Amniotic epithelial cell (primary cell): Measurements from ENCODE around the gene OR2T6.
A peak's percentile ranks its signal among the peaks of the same experiment; 100 is the strongest.
"Not testable (repeated sequence)": the region's sequence is repeated elsewhere in the genome, so short reads cannot be mapped to it uniquely, and the experiment has no call there.

Experiments used
- DNase-seq: peaks from one replicate; pipeline ENCODE4 v3.0.0-alpha.2; 2010; ENCODE audit warnings: low read depth

OR2T6 gene

DNA sequence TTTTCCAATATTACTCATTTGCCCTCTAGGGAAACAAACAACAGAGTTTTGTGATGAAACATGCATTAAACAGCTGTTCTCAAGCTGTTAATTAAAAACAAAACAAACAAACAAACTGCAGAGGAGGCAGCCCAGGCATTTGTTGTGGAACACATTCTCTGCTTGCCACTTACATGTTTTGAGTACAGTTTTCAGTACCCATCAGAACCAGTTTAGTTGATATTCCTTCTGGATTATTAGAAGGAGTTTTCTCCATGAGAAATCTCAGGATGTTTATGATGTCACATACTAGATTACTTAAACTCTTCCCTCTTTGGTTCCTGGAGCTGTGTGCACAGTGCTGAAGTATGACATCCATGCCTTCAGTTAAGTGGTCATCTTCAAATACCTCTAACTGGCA, at the start of gene OR2T6:
Gene OR2T6, plus strand, starts transcription at position 301 of the 400 bp plus-strand sequence. CDS start 11,863 bp downstream, outside the sequence.
- no peak for DNase-seq

DNA sequence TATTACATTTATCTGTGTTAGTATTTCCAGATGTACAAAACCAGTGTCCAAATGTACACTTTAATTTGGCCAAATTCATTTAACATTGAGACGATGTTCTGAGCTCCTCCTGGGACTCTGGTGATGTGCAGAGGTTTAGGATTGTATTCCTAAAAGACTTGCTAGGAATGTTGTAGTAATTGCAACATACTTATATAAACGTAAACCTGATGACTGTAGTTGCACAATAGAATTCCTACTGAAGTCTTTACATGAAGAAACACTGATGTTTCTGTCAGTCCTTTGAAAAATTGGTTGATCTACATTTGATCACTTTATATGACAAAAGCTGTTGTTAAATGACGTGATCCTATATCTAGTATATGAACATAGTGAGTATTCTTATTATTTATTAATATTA, 32.1 kb upstream of the OR2T6 start:
- no peak for DNase-seq

DNA sequence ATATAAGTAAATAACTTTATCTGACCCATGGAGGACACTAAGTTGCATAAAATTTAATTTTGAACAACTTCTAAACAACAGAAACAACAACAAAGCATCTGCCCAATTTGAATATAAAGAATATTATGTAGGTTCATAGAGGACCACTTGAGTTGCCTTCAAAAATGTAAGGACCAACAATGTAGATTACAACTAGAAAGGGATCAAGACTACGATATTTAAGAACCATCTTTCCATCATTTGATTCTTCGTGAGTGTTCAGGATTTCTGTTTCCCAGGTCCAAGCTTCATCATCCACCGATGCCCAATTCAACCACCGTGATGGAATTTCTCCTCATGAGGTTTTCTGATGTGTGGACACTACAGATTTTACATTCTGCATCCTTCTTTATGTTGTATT, 27.1 kb upstream of the OR2T6 start, which contains the start of gene OR14C36:
Gene OR14C36, plus strand, starts transcription at position 301 of the 400 bp plus-strand sequence. Its CDS starts 0 bp downstream, at position 301.
- DNase-seq: no peak

DNA sequence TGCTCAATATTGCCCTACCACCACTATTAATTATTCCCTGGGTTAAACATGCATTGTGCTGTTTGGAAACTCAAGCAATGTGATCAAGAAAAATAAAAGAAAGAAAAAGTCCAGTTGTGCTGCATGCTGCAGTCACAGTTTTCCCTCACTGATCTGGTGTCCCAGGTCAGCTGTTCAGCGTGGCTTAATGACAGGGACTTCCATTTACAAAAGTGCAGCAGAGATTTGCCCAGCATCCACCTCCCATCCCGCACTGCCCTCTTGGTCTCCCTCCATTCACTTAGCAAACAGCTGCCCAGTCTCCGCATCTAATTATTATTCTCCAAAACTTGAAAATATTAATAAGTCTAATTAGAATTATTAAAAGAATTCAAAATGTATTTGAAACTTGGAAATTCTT, 16.1 kb upstream of the OR2T6 start:
- no peak for DNase-seq

DNA sequence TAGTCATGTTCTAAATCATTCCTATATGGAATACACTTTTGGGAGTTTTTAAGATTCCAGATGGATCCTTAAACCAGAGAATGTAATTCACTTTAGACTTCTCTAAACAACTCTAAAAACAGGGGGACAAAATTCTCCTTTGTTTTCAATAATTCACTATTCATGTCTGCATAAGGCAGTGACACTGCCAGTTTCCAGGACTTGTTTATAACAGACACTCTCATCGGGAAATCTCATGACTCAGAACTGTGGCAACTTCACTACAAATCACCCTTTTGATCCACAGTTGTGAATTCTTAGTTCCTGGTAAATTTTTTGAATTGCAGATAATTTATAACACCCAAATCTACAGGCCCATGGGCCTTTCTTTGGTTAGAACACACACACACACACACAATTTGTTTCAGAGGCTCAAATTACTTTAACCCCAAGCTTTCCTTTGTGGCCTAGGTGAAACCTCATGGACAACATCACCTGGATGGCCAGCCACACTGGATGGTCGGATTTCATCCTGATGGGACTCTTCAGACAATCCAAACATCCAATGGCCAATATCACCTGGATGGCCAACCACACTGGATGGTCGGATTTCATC, 14.3 kb upstream of the OR2T6 start, which contains the start of gene OR2T4:
Gene OR2T4, plus strand, starts transcription at position 545 of the 595 bp plus-strand sequence. Its CDS starts 0 bp downstream, at position 545.
- no peak for DNase-seq

DNA sequence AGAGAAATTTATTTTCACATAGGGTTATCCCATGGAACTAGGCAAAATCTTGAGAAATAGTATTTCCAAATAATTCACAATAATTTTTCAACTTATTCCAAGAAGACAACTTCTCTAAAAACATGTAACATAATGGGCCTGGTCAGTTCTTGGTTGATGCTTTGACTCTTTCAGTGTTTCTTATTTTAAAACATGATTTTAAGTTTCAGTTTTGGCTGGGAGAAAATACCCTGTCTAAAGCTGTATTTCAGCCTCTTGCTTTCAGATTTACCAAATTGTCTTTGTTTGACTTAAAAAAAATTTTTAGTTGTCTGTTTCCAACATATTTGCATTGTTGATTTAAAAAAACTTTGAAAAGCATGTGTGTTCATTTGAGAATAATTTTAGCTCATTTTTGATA, 8.9 kb upstream of the OR2T6 start:
- DNase-seq: no peak

- DNase-seq: no peak
Observed at GRCh38 chr1:248372394-248372793, 3.2 kb upstream of the OR2T6 start.

GRCh38 chr1:248373761-248374160, 1.8 kb upstream of the OR2T6 start:
- no peak for DNase-seq

- no peak for DNase-seq
Observed at GRCh38 chr1:248376916-248377315, 1.4 kb downstream of the OR2T6 start.

- no peak for DNase-seq
Observed at GRCh38 chr1:248380854-248381253, 5.3 kb downstream of the OR2T6 start.

DNA sequence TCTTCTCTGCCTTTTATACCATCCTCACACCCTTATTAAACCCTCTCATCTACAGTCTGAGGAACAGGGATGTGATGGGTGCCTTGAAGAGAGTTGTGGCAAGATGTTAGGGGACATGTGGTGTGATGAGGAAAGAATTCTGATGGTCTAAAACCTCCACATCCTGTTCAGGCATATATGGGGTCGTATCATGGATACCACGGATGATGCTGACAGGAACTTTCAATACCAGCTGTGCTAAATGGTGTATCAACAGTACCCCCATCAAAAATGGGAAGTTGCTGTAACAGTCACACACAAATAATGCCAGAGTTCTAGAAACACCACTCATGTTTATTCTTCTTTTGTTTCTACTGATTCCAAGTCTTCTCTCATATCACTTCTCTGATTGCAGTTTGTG, 12.9 kb downstream of the OR2T6 start:
- no peak for DNase-seq

DNA sequence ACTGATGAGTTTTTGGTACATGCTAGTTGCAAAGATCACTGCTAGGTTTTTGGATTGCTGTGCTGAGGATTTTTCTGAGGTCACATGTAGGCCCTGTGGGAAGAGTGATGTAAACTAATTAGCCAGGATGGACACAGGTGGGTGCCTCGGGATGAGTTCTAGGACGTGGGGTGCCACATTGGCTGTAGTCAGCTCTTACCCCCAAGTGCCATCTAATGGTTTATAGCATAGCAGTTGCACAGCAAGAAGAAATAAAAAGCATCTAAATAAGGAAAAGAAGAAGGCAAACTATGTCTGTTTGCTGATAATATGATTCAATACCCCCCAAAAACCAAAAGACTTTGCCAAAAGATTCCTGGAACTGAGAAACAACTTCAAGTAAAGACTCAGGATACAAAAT, 17.5 kb downstream of the OR2T6 start:
- DNase-seq: no peak

- no peak for DNase-seq
Observed at GRCh38 chr1:248402748-248403147, 27.2 kb downstream of the OR2T6 start, which contains the start of gene OR2T1. TSS of gene OR2T1 (plus strand) at chr1:248403048. CDS start at chr1:248406148, 3,100 bp downstream.

DNA sequence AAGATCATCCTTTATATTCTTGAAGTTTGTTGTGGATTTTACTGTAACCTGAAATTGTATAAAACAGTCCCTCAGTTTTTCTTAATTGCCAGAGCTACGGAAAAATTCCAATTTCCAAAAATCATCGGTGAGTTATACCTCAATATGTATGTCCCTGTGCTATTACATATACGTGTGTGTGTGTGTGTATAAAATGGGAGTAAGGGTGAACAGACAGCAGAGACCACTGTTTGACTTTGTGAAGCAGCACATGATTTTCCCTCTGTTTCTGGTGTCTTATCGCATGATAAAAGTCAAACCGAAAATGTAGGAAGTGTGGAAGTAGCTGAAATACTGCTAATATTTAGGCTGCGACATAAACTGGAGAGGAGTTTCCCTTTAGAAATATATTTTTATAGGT, 28.5 kb downstream of the OR2T6 start:
- DNase-seq: peak; percentile 37

- no peak for DNase-seq
Observed at GRCh38 chr1:248406721-248407692, 31.5 kb downstream of the OR2T6 start.

DNA sequence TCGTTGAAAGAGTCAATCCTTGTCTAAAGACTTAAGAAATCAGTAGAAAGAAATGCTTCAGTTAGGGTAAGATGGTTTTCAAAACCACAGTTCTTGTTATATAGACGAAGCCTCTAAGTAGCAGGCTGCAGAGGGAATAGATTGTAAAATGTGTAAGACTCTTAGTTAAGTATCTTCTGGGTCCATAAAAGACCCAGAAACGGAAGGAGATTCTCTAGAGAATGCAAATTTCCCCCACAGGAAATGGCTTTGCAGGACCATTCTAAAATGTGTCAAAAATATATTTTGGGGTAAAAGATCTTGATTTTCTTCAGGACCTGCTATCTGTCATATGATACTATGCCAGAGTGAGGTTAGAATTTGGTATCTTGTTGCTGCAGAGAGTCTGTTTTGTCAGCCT, 40.7 kb downstream of the OR2T6 start:
- DNase-seq: no peak

DNA sequence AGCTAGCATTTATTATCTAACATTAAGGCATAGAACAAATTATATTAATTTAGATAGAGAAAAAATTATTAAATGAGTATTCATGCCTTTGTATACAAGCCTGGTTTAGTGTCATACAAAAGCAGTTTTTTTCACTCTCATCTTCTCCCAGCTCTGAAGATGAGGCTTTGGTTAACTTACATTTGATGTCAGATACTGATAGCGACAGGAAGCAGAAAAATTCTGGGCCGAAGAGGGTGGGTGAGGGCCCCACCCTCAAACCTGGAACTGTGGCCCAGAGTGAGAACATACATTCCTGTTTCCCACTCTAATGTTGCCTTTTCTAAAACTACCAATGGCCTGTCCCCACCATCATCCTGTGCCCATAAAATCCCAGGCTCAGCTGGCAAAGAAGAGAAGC, 42.3 kb downstream of the OR2T6 start:
- DNase-seq: no peak

DNA sequence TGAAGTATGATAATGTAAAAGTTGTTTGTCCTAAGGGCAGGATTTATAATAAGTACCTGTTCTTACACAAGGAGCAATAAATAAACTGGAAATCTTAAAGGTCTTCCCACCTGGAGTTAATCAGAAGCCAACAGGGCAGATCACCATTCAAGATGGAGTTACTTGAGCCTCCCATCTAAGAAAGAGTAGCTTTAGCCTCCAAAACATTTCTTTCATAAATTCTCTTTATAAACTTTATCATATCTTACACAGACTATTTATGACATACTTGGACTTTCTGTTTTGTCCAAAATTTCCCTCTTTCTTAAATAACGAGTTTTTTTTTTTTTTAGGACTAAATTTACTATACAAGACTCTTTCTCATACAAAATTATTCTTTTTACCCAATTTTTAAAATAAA, 45.8 kb downstream of the OR2T6 start:
- DNase-seq: no peak

- DNase-seq: not testable (repeated sequence)
Observed at GRCh38 chr1:248427526-248428191, 52.1 kb downstream of the OR2T6 start.

- not testable (repeated sequence) for DNase-seq
Observed at GRCh38 chr1:248428192-248428533, 52.6 kb downstream of the OR2T6 start.

GRCh38 chr1:248431683-248432082, 56.1 kb downstream of the OR2T6 start:
- not testable (repeated sequence) for DNase-seq

DNA sequence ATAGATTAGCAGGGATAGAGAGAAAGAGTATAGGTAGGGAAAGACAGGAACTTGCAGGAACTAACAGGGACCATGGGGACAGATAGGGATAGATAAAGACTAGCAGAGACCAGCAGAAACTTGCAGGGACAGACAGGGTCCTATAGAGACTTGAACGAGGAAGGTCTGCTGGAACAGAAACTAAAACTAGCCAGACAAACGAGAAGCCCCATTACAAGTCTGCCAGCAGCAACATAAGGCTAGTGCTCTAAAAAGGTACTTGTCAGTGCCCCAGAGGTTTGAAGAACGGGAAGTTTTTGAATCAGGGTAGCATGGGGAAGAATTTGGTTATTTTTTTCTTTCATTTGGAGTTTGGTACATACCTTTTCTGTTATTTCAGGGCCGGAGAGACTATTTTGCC, 56.7 kb downstream of the OR2T6 start:
- not testable (repeated sequence) for DNase-seq
